ENCODE data around the gene CHFR.
"Not testable (repeated sequence)": the region's sequence is repeated elsewhere in the genome, so short reads cannot be mapped to it uniquely, and the experiment has no call there.

The CHFR gene

DNA sequence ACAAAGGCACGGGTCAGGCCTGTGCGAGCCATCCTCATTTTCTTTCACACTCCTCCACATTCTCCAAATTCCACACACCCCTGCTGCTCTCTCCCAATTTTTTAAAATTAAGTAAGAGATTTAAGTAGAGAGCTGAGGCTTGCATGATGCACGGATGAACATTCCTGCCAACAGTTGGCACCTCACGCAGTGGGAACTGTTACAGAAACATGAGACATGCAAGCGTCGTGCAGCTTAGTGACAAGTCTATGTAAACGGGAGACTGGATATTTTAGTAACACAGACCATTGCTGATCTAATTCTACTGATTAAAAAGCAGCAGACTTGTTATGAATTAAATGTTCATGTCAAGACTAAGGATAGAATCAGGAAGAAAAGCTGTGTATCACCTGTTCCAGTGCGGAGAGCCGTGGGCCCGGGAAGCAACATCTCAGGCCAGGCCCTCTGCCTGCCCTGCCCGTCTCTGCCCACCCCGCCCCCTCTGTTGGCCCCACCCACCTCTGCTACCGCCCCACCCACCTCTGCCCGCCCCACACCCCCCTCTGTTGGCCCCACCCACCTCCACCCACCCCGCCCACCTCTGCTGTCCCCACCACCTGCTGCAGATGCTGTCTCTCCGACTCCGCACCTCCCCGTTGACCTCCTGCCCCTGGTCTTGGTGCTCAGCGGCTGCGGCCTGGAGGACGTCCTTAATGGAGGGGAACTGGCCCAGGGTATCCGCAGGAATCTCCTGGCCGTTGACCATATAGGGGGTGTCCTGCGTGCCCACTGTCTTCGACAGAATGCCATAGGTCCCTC lies 79.9 kb downstream of the CHFR start:
- DNase-seq: no peak

DNA sequence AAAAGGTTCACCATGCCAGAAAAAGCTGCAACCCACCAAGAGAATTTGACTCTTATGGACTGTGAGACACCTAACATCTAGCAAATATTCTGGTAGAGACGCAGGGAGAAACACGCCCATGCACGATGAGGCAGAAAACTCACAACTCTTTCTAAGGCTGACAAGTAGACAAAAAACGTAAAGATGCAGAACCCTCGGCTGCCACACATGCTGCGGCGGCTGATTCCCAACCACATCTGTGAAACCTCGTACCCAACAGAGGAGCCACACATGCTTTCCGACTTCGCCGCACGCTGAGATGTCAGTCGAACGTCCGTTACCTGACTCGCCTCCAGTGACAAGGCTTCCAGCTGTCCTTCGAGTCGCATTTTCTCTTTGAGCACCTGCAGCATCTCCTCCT lies 80.5 kb downstream of the CHFR start:
- DNase-seq: no peak

DNA sequence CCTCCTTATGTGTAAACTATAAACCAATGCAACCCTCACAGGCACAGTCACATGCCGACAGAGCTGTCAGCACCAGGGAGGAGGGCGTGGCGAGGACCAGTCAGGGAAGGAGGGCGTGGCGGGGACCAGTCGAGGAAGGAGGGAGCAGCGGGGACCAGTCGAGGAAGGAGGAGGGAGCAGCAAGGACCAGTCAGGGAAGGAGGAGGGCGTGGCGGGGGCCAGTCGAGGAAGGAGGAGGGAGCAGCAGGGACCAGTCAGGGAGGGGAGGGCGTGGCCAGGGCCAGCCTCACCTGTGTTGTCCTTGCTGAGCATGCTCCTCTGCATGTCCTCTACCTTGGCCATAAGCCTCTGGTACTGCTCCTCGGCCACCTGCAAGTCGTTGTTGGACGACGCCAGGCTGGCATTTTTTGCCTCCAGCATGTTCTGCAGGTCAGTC lies 83.0 kb downstream of the CHFR start:
- no peak for DNase-seq

DNA sequence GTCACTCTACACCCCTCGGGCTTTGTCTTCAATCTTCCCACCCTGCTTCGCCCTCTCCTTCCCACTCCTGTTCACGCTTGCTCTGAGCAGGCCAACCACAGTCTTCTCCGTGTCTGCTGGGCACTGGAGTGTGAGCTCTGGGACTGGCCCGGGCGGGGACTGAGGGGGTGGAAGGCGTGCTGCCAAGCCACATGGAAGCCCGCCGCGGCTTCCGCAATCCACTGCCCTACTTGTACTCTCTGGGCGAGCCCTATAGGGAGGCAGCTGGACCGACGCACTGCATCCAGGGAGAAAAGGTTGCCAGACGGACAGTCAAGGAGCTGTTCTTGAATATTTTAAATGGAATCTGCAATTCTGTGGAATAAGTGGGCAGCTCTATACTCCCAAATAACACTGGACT lies 83.5 kb downstream of the CHFR start:
- DNase-seq: no peak

DNA sequence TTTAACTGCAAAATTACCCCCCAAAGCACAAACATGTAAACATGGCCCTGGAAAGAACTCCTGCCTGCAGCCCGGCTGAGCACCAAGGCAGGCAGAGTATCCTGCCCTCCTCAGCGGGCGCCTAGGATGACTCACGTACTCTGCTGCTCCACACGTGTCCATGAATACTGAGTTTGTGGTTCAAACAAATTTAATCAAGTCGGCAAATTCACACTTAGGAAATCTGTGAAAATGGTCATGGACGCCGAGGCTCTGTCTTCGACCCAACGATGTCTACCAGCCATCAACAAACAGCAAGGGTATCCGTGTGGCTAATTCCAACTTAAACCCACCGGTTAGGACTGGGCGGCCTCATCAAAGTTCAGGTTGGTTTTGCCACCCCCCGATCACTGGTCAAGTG lies 84.3 kb downstream of the CHFR start:
- DNase-seq: no peak

DNA sequence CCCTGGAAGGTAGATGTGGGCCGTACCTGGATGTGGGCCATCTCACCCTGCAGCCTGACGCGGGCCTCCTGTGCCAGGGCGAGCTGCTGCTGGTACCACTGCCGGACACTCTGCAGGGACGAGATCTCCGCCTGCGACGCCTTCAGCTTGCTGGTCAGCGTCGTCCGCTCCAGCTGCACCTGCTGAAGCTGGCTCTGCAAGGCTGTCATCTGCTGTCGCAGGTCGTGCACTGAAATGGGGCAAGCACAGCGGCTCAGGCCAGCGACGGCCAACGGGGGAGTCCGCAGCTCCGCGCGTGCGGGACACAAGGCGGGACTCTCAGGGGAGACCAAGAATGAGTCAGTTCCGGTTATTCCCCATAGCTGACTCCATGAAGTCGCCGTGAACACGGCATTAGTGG lies 85.7 kb downstream of the CHFR start:
- no peak for DNase-seq

DNA sequence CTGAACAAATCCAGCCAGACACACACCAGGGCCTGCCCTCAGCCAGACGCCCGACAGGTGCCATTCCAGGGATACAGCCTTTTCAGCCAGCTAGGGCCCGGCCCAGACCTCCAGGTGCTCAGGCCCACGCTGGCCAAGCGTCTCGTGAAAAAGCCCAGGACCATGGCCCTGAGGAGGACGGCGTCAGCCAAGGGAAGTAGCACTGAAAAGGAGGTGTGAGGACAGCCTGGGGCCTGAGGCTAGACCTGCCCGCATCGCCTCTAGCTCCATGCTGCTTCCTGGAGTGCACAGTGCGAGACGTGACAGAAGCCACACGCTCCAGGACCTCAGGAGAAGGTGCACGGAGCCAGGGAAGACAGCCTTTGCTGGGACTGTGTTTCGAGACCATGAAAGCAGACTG lies 88.6 kb downstream of the CHFR start:
- no peak for DNase-seq

DNA sequence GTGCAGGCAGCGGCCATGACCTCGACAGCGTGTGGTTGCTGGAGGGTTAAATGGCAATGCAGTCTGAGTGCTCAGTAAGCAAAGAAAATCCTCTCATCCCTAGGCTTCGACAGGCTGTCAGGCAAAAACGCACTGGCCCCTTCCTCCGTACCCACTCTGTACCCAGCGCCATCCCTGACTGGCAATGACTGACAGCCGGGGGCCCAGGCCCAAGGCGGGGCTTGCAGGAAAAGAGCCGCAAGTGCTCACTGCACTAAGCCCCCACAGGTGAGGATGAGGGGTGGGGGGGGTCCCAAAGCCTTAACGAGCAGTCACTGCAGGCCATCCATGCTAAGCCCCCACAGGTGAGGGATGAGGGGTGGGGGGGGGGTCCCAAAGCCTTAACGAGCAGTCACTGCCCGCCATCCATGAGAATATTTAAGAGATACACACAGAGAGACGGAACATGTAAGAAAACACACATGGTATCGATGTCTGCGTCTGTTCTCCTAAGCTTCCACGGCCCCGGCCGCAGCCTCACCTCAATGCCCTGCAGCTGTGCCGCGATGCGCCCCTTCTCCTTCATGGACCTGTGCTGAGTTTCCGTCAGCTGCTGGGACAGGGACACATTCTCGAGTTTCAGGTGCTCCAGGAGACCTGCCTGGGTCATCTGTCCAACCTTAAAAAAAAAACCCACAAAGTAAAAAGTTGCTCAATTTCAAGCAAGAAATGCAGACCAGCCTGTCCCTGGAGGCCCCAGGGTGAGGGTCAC lies 89.4 kb downstream of the CHFR start:
- no peak for DNase-seq

DNA sequence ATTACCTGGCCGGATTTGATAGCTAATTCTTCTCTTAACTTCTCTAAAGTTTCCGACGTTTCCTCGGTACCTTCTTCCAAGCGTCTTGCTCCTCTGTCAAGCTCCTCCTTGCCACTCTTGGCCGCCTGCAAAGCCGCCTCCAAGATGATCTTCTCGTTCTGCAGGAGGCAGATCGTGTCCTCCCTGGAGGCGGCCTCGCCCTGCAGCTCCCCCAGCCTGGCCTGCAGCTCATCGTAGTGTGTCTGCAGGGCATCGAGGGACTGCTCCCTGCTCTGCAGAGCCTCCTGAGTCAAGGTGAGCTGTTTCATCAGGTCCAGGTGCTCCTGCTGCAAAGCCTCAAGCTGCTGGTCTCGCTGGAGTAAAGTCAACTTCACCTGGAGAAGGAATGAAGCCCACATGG lies 91.6 kb downstream of the CHFR start:
- no peak for DNase-seq

DNA sequence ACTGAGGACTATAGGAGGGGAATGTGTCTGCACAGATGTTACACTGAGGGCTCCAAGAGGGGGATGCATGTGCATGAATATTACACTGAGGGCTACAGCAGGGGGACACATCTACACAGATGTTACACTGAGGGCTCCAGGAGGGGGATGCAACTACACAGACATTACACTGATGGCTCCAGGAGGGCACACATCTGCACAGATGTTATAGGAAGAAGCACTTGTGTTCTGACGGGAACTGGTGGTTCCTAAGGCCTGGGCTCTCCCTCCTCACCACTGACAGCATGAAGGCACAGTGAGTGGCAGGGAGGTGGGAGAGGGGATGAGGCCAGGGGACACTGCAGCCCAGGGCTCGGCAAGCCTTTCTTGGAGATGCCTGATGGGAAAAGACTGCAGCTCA lies 95.5 kb downstream of the CHFR start:
- not testable (repeated sequence) for DNase-seq

DNA sequence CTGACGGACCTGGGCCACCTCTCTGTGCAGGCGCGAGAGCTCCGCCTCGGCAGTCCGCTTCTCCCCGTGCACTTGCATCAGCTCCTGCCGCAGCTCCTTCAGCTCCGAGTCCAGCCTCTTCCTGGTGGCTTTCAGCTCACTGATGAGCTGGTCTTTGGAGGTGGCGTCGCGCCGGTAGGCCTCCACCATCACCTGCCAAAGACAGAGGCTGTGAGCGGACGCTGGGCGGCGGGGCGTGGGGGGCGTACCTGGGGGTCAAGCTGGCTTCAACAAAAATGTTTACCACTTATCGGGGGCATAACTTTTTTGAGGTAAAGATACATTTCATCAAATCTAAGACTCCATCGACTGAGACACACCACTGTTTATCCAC lies 98.3 kb downstream of the CHFR start:
- DNase-seq: no peak

DNA sequence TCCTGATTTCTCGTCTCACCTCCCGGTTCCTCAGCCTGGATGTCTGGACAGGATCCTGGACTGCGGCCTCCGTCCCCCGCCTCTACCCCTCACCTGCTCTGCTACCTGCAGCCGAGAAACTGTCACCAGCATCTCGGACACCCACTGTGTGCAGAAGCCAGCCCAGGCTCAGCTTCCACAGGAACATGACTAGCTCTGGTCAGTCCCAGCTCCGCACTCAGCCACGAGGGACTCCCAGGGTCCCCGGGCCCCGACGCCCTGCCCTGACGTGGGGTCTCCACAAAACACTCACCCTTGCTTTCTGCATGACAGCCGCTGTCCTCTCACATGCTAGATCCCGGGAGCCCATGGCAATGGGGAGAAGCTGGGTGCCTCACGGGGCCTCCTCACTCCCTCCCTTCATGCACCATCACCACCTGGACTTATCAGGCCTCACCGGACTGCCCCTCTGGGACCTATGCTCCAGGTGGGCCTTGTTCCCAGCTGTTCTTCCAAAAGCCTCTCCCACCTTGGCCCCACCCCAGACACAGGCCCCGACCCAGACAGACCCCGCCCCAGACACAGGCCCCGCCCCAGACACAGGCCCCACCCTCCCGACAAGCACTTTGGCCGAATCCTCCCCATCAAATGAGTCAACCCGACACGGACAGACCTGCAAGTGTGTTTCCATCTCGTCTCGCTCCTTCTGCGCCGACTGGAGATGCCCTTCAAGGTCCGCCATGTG lies 98.9 kb downstream of the CHFR start:
- DNase-seq: no peak

DNA sequence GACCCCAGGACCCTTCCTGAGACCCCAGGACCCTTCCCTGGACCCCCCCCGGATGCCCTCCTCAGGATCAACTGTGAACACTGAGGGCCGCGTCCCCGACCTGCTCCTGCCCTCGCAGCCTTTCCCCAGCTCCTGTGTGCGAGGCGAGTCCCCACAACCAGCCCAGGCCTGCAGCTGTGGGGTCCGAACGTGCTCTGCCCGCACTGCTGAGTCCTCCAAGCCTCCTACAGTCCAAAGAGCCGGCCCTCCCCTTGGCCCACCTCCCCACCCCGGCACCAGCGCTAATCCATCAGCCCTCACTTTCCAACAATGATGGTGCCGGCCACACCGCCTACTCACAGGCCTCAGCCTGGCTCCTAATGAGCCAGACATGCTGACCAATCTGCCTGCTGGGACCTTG lies 99.5 kb downstream of the CHFR start:
- DNase-seq: no peak

DNA sequence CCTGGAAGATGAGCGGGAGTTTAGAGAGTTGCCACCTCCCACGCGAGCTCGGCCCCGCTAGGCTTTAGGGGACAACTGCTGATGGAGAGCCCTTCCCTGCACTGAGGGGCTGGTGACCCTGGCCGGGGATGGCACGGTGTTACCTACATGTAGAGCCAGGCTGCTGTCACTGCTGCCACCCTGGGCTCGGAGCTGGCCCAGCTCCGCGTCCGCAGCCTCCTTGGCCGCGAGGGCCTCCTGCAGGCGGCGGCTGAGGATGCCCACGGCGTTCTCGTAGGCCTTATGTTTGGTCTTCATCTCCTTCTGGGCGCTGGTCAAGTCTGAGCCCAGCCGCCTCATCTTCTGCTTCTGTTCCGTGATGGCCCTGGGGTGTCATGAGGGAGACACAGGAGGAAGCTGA lies 101.2 kb downstream of the CHFR start:
- DNase-seq: no peak

DNA sequence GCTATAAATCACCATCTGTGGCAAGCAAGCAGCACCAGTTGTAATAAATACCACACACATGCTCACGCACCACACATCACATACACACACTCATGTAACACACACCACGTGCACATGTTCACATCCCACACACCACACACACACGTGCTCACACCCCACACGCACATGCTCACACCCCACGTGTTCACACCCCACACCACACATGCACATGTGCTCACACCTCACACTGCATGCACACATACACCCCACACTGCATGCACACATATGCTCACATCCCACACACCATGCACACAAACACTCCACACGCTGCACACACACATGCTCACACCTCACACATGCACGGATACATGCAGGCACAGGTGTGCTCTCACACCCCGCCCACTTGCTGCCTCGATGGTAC lies 102.8 kb downstream of the CHFR start:
- no peak for DNase-seq

DNA sequence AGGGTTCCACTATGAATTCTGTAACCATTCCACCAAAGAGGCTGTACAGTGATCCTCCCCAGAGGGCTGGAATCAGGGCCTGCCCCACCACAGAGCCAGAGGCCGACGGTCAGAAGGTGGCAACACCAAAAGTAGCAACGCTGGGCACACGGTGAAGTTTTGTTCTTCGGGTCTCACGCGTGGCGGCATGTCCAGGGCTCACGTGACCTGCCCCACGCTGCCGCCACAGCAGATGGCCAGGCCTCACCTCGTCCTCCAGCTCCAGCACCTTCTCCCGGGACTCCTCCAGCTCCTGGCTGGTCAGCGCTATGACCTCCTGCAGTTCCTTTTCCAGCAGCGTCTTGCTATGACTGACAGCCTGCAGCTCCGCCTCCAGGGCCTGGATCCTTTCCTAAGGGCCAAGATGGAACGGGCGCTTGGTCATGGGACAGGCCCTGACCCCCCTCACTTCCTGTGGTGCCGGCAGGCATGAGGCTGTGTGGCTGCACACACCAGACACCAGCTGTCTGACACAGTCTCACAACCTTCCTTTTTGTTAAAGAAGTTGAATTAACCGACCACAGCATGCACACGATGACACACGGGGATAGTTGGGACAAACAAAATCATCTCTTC lies 103.4 kb downstream of the CHFR start:
- no peak for DNase-seq
